Stimulated activated CD4-positive, alpha-beta T cell treated with anti-CD3 and anti-CD28 coated beads, Interleukin-15, amount 100 ng/mL, for 24 hours (primary cell): Measurements from ENCODE around the gene ELOA2.
"Not testable (repeated sequence)": the region's sequence is repeated elsewhere in the genome, so short reads cannot be mapped to it uniquely, and the experiment has no call there.

Source experiments
- DNase-seq: peaks from one replicate; pipeline ENCODE4 v3.0.0-alpha.2; 2020

The ELOA2 gene

DNA sequence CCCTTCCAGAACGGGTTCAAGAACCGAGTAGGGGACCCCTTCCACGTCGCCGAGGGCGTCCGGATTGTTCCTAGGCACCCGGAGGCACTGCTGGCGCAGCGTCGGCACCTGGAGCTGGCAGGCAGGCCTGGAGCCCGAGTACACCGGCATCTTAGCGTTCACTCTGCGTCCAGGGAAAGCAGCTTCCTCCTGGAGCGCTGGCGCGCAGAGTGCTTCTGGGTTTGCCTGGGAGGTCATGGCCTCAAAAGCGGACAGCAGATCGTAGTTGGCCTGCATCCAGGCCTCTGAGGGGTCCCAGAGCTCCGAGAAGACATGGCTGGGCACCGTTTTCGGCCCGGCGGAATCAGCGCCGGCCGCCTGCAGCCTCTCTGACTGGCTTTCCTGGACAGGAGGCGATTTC is 12.6 kb downstream of the ELOA2 start:
- not testable (repeated sequence) for DNase-seq

DNA sequence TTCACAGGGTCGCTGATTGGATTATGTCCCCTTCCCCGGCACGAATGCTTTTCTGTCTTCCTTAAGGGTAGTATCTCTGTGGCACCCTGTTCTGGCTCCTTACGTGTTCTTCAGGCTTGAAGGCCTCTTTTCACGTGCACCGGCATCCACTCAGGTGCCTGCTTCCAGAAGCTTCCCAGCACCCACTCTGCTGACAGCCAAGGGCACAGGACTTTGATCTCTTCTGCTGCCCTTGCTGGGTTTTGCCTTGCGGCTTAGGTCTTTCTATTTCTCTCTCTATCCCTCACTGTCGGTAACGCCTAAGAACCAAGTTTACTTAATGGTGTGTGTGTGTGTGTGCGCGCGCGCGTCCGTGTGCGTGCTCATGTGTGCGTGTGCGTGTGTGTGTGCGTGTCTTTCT is 14.7 kb downstream of the ELOA2 start:
- not testable (repeated sequence) for DNase-seq

DNA sequence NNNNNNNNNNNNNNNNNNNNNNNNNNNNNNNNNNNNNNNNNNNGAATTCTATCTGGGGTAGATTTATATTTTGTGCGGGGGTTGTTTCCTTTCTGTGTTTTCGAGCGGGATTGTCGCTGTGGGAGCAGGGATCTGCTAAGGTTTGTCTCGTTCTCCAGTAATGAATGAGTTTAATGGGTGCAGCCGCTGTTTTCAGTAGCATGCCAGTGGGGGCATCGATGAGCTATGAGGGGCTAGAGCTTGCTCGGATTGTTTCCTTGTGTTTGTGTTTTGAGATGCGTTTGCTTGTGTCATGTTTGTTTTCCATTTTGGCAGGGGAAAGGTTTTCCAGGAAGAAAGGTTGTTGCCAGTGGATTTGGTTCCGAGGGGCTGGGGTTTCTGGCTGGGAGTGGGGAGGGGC is 15.6 kb downstream of the ELOA2 start:
- not testable (repeated sequence) for DNase-seq
